8988T (cell line): ENCODE measurements around the gene USP35.

Experiments used
- DNase-seq: peaks from one replicate; pipeline ENCODE4 v3.0.0; 2011

USP35 gene

GRCh38 chr11:78234006-78234405, 45.3 kb downstream of the USP35 start:
- DNase-seq, result no peak

DNA sequence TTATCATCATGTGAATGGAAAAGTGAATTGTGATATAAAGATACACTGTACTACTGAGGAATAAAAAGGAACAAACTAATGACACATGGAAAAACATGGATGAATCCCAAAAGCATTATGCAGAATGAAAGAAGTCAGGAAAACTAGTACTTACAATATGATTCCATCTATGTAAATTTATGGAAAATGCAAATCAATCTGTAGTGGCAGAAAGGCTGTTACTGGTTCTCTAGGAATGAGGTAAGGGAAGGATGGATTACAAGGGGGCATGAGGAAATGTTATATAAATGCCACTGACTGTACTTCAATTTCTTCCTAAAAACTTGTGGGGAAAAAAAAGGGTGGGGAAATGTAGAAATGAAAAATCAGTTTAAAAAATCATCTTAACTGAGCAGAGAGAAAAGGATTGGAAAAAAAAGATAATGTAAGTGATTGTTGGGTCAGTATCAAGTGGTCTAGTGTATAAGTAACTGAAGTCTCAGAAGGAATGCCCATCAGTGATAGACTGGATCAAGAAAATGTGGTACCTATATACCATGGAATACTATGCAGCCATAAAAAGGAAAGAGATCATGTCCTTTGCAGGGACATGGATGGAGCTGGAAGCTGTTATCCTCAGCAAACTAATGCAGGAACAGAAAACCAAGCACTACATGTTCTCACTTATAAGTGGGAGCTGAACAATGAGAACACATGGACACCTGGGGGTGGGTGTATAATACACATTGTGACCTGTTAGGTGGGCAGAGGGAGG, 48.8 kb downstream of the USP35 start:
- no peak for DNase-seq

DNA sequence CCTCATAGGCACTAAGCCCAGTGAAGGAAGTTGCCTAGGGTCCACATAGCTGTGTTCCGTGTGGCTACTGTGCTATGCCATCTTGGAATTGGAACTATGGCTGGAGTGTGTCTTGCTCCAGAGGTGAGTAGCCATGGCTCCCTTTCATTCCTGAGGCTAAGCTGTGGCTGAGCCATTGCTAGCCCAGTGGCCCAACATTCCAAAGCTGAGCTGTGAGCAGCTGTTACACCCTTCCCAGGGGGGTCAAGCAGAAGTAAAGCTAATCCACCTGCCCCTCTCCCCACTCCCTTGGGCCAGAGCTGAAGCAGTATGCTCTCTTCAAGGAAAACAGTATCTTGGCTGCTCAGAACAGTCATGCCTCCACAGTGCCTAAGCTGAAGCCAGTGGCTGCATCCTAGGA, 51.1 kb downstream of the USP35 start:
- DNase-seq, result no peak

DNA sequence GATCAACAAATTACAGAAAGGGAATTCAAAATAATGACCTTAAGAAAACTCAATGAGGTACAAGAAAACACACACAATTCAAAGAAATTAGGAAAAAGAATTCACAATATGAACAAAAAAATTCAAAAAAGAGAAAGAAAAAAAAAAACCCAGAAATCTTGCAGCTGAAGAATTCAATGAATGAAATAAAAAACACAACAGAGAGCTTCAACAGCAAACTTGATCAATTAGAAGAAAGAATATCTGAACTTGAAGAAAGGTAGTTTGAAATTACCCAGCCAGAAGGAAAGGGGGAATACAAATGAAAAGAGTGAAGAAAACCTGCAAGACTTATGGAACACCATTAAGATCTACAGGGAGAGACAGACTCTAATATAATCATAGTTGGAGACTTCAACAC, 52.8 kb downstream of the USP35 start:
- DNase-seq, result no peak

GRCh38 chr11:78244080-78244479, 55.4 kb downstream of the USP35 start:
- no peak for DNase-seq

DNA sequence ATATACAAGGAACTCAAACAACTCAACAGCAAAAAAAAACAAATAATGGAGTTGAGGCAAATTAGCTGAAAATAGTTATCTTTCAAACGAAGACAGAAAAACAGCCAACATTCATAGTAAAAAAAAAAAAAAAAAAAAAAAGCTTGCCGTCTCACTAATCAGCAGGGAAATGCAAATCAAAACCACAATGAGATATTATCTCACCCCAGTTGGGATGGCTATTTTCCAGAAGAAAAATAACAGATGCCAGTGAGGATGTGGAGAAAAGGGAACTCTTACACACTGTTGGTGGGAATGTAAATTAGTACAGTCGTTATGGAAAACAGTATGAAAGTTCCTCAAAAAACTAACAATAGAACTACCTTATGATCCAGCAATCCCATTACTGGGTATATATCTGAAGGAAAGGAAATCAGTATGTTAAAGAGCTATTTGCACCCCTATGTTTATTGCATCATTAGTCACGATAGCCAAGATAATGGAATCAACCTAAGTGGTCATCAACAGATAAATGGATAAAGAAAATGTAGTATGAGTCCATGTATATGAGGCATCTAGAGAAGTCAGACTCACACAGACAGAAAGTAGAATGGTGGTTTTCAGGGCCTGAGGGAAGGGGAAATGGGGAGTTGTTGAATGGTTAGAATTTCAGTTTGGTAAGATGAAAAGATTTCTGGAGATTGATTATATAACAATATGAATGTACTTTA, 56.0 kb downstream of the USP35 start:
- no peak for DNase-seq

DNA sequence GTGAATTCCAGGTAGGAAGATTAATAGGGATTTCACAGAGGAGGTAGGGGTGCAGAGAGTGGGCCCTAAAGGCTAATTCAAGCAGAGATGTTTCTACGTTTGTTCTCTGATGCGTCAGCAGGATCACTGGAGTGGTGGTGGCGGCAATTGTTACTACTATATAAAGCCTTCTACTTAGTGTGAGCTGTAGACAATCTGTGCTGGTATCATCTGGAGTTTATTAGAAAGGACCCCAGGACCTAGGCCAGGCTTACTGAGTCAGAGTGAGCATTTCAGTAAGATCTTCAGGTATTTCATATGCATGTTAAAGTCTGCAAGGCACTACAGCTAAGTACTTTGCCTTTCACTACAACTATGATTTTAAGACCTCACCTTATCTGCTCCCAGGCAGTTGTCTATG, 59.5 kb downstream of the USP35 start:
- no peak for DNase-seq

DNA sequence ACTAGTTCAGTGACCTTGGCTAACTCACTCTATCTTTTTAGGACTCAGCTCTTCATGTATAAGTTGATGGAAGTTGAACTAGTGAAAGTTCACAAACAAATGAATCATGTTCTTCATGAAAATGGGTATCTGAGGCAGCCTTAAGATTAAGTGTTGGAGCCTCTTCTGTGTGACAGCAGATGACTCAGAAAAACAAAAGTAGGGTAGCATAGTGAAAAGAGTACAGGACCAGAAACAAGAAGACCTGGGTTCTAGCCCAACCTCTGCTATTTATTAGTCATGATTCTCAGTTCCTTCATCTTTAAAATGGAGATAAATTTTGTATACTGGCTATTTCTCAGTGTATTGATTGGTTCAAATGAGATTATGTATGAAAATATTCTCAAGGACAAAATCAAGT, 60.2 kb downstream of the USP35 start:
- DNase-seq, result no peak

DNA sequence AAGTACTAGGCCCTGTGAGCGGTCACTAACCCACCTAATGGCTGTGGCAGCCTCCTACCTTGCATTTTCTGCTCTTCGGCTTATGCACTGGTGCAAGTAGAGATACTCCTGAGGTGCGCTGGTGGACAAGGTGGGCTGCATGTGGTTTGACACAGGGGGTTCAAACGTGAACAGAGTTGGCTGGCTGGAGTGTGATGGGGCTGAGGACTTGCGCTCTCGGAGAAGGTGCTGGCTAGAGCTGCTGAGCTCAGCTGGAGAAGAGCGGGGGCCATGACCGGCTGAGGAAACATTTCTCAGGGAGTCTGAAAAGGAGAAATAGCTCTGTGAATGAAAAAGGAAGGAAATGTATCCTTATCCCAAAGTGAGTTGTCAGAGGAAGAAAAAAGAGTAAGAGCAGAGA, 61.4 kb downstream of the USP35 start:
- no peak for DNase-seq

- DNase-seq, result no peak
Measured at GRCh38 chr11:78251083-78251775, 62.5 kb downstream of the USP35 start.

- peak; percentile 46 for DNase-seq
Measured at GRCh38 chr11:78253797-78254196, 65.1 kb downstream of the USP35 start.

DNA sequence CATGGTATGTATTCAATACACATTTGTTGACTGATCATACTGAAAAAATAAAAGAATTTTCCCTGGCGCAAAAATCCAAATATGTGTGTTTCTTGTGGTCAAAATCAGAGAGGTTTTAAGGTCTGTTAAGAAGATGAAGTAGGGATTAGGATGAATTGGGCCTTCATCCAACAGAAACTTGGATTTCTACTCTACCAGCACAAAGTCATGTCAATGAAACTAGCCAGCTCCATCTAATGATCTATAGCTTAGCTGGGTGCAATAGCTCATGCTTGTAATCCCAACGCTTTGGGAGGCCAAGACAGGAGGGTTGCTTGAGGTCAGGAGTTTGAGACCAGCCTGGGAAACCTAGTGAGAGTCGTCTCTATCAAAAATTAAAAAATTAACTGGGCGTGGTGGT, 65.5 kb downstream of the USP35 start:
- DNase-seq, result no peak

GRCh38 chr11:78255919-78256318, 67.2 kb downstream of the USP35 start:
- no peak for DNase-seq

GRCh38 chr11:78256962-78257361, 68.2 kb downstream of the USP35 start:
- no peak for DNase-seq

GRCh38 chr11:78257654-78258053, 68.9 kb downstream of the USP35 start:
- no peak for DNase-seq

DNA sequence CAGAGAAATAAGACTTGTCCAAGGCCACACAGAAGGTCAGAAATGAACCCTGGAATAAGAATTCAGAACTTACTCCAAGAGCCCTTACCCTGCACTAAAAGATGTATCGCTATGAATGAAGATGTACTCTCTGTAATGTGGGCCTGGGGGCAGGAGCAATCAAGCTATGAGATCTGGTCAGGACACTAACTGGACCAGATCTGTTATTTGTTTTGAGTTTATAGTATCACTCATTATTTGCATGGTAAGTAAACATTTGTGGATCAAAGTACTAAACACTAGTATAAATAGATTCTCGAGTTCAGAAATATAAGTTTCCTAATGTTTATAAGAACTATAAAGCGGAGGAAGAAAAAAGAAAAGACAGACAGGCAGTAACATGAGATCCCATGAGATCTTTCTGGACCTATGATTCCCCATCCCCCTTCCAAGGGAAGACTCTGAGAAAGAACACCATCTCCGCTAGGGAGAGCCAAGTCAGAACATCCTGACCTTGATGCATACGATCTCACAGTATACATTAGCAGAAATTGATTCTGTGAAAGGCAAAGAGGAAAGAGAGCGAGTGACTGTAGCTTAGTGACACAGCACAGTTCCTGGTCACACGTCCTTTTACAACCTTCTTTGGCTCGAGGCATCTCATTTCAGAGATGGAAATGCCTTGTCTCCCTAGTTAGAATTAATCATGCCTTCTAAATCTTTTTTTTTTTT, 71.2 kb downstream of the USP35 start:
- no peak for DNase-seq

GRCh38 chr11:78261367-78261766, 72.6 kb downstream of the USP35 start:
- no peak for DNase-seq

GRCh38 chr11:78261828-78262227, 73.1 kb downstream of the USP35 start:
- no peak for DNase-seq

GRCh38 chr11:78262238-78262637, 73.5 kb downstream of the USP35 start:
- DNase-seq, result no peak

DNA sequence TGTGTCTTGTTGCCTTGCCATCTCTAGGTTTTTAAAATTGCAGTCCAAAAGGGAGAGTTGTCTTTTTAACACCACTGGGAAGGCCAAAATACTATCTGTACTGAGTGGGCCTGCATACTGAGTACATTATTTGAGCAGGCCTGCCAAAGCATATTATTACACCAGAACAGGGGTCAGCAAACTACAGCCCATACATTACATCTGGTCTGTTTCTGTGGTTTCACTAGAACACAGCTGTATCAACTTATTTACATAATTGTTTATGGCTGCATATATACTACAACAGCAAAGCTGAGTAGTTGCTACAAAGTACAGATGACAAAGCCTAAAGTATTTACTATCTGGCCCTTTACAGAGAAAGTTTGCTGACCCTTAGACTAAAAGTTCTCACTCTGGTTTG, 74.0 kb downstream of the USP35 start:
- no peak for DNase-seq
